Activated CD8-positive, alpha-beta T cell treated with anti-CD3 and anti-CD28 coated beads, Interleukin-2, amount 10 ng/mL, durations not matched to agents 7 days and 5 days (primary cell): ENCODE measurements around the gene MED12L. TPM values are rescaled to one million over a fixed set of nuclear protein-coding genes. Genes with fewer than 3 reads are reported as not detected.

Source experiments
- ATAC-seq: fragments of 150-1000 bp; cut with Tn5 transposase; one replicate; pipeline ENCODE4 v1.10.0; 2021; ENCODE audit warnings: moderate library complexity
- CTCF ChIA-PET: fragments of 350-600 bp; sonication (Branson Sonifier 250); formaldehyde crosslinking; loops from one replicate; lab custom pipeline; 2021; ENCODE audit warnings: antibody characterized with exemption; lab: Charles Lee
- POLR2A ChIA-PET: fragments of 350-600 bp; sonication (Branson Sonifier 250); formaldehyde crosslinking; loops from one replicate; lab custom pipeline; 2021; ENCODE audit warnings: antibody characterized with exemption; lab: Charles Lee
- DNase-seq: peaks from one replicate; pipeline ENCODE4 v3.0.0-alpha.2; 2020
- H3K27ac Mint-ChIP-seq: one replicate; pipeline ENCODE4 v1.8.0; 2021; ENCODE audit warnings: mild to moderate bottlenecking, mixed read lengths
- H3K27me3 Mint-ChIP-seq: one replicate; pipeline ENCODE4 v1.8.0; 2021; ENCODE audit warnings: low read depth, mixed read lengths
- H3K36me3 Mint-ChIP-seq: one replicate; pipeline ENCODE4 v1.8.0; 2021; ENCODE audit warnings: low read depth, mixed read lengths
- H3K4me1 Mint-ChIP-seq: one replicate; pipeline ENCODE4 v1.8.0; 2021; ENCODE audit warnings: low read depth, mixed read lengths
- H3K4me3 Mint-ChIP-seq: one replicate; pipeline ENCODE4 v1.8.0; 2021; ENCODE audit warnings: mild to moderate bottlenecking, mixed read lengths
- H3K9me3 Mint-ChIP-seq: one replicate; pipeline ENCODE4 v1.8.0; 2022; ENCODE audit warnings: mixed read lengths; ENCODE audit not compliant: insufficient read depth
- total RNA-seq, 2 experiments: library from RNA; stranded (reverse); gene quantifications; one replicate each; pipeline ENCODE4 v1.2.3, GENCODE V29; 2021

Gene MED12L
- total RNA-seq, 2 experiments from 2014 or later: 0.76 to 0.79 TPM

DNA sequence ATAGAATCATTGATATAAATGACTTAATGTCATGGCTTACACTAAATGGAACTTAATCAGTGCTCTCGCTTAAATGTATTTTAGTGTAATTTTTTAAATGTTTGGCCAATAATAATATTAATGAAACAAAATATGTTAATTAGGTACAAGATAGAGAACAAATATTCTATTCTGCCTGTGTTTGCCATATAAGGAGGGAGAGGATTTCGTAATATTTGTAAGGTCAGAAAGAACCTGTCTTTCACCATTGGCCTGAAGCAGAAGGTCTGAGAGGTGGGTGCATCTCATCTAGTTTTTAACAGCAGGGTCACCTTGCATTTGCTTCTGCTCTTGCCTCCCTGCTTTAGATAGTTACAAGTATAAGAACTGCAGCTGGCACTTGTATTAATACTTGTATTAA lies 228.7 kb downstream of the MED12L start:
- Mint-ChIP-seq H3K9me3 (no peaks in the 10 kb centered on the region), H3K27ac (no peak overlapping the region), H3K36me3 (no peaks in the 10 kb centered on the region), H3K4me1 (peaks cover 5% of the 10 kb centered on the region), H3K27me3 (no peaks in the 10 kb centered on the region), H3K4me3 (no peak overlapping the region)
- POLR2A ChIA-PET: no interaction called here
- ATAC-seq (no peak), DNase-seq (no peak)
- CTCF ChIA-PET: interaction anchor here (0.6 to 1.0 kb wide), 2 partner anchors 14 to 78 kb away, joined by 4 read pairs; no protein-coding TSS in a partner anchor

DNA sequence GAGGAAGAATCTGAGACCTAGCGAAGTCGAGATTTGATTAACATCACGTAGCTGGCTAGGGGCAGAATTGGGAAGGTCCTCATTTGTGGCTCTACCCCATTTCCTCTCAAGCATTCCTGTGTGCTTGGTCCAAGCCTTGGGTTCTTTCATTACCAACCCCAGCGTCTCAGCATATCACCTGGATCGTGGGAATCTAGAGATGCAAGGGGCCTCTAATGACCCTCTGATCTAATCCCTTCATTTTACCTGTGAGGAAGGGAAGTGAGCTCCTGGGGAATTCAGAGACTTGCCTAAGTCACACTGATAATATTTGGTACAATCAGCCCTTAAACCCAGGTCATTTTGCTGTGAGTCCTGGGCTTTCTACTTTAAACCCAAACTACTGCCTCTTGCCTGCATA lies 229.1 kb downstream of the MED12L start:
- H3K9me3 Mint-ChIP-seq: no peaks in the 10 kb centered on the region

DNA sequence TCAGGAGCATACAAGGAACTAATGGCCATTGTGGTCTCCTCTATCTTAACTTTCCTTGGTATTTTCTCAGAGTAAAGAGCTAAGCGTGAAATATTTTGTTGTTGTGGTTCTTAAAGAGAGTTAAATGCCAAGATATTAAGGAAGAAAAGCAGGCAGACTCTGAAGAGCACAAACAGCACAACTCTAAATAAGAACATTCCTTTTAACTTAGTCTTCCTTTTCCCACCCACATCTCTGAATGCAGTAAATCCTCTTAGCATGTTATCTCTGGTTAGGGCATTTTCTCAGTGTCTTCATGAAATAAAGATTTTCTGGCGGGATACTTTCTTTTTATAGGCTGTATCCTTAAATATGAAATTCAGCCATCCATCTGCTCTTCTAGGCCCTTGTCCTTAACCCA lies 229.7 kb downstream of the MED12L start:
- POLR2A ChIA-PET: no interaction called here

More for the DNA sequence above, 229.1 kb downstream of the MED12L start:
- Mint-ChIP-seq H3K4me3 (no peak overlapping the region), H3K27ac (no peak overlapping the region), H3K4me1 (peaks cover 5% of the 10 kb centered on the region), H3K36me3 (no peaks in the 10 kb centered on the region), H3K27me3 (no peaks in the 10 kb centered on the region)
- ChIA-PET POLR2A (no interaction called here), CTCF (no interaction called here)
- DNase-seq (no peak), ATAC-seq (no peak)

DNA sequence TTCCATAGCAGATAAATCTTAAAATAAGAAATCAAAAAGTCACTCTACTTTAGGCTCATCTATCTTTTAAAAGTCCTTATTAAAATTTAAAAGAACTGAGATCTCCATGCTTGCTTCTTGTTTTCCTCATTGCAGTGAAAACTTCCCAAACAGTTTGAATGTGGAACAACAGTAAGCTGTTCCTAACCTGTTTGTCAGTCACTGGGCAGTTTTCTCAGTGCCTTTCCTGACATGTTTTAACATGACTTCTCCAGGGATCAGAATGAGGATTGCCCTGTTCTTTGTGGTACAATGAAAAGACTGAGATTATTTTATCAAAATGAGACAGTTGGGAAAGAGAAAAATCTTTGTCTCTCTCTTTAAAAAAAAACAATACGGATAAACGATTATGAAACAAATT lies 230.4 kb downstream of the MED12L start:
- H3K27ac Mint-ChIP-seq: no peak overlapping the region
- ATAC-seq (no peak), DNase-seq (no peak)
- no peaks in the 10 kb centered on the region for H3K27me3 Mint-ChIP-seq
- H3K36me3 Mint-ChIP-seq: no peaks in the 10 kb centered on the region
- POLR2A ChIA-PET: no interaction called here
- no peaks in the 10 kb centered on the region for H3K9me3 Mint-ChIP-seq
- H3K4me3 Mint-ChIP-seq: no peak overlapping the region
- CTCF ChIA-PET: interaction anchor here (1.2 to 1.5 kb wide), 3 partner anchors 13 to 148 kb away, joined by 4 to 6 read pairs (median 4); no protein-coding TSS in a partner anchor
- peaks cover 5% of the 10 kb centered on the region for H3K4me1 Mint-ChIP-seq

More for the DNA sequence above, 229.7 kb downstream of the MED12L start:
- Mint-ChIP-seq H3K27me3 (no peaks in the 10 kb centered on the region), H3K4me3 (no peak overlapping the region), H3K27ac (no peak overlapping the region), H3K36me3 (no peaks in the 10 kb centered on the region), H3K9me3 (no peaks in the 10 kb centered on the region), H3K4me1 (peaks cover 5% of the 10 kb centered on the region)
- ATAC-seq (no peak), DNase-seq (no peak)
- CTCF ChIA-PET: no interaction called here

DNA sequence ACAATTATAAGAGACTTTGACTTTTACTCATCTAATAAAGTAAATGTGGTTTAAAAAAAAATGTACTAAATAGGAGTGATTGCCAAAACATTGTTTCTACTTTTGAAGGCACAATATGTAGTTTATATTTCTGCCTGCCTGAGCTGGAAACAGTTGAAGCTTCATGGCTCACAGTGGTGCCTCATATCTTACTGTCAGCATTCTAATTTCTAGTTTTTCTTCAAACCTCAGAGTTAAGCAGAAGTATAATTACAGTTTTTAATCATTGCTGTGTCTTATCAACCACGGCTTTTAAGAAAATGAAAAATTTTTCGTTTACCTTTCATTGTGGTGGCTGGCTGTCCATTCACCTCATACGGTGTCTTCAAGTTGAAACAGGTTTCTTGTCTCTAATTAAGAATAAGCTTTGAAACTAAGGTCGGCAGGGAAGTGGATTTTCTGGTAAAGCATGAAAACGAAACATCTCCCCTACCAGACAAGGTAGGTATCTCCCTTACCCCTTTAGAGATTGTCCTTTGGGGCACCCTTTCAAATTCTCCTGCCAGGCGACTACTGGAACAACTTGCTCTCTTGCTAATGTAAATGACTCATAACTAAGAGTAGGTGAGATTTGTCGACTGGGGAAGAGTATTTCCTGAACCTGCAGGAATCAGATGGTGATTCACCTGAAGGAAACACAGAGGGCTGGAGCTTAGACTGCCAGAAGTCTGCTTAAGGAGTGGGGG lies 231.0 kb downstream of the MED12L start, which contains the start of gene GPR87:
TSS of gene GPR87 (minus strand) at position 554 of the 725 bp plus-strand sequence. CDS start 16,720 bp downstream, outside the sequence.
- peaks cover 5% of the 10 kb centered on the region for H3K4me1 Mint-ChIP-seq

DNA sequence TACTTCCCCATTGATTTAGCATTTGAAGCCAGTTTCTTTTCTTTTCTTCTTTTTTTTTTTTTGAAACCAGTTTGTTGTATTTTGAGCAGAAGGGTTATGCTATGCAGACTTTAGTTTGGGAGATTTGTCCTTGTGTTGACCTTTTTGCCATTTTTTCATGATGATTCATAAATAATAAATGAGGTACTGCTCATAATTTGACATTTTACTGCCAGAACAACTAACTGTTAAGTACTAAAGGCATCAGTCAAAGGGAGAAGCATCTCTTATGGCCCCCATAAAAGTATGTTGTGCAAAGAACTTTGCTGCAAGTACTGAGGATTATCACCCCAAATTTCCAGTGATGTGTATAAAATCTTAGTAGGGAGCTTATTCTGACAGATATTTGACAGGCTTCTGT lies 232.8 kb downstream of the MED12L start:
- Mint-ChIP-seq H3K4me3 (no peak overlapping the region), H3K27ac (no peak overlapping the region), H3K27me3 (no peaks in the 10 kb centered on the region), H3K36me3 (no peaks in the 10 kb centered on the region), H3K9me3 (no peaks in the 10 kb centered on the region), H3K4me1 (peaks cover 5% of the 10 kb centered on the region)
- DNase-seq (no peak), ATAC-seq (no peak)
- CTCF ChIA-PET: interaction anchor here (0.9 to 1.8 kb wide), 2 partner anchors 8 to 9 kb away, joined by 3 to 4 read pairs; no protein-coding TSS in a partner anchor
- POLR2A ChIA-PET: no interaction called here

More for the DNA sequence above, 231.0 kb downstream of the MED12L start, which contains the start of gene GPR87:
- H3K9me3 Mint-ChIP-seq: no peaks in the 10 kb centered on the region
- DNase-seq: no peak
- peak; percentile 23 for ATAC-seq
- POLR2A ChIA-PET: no interaction called here
- H3K27me3 Mint-ChIP-seq: no peaks in the 10 kb centered on the region
- no peaks in the 10 kb centered on the region for H3K36me3 Mint-ChIP-seq
- H3K27ac Mint-ChIP-seq: no peak within 1 kb of the TSS
- CTCF ChIA-PET: interaction anchor here (1.2 to 1.5 kb wide), 3 partner anchors 12 to 148 kb away, joined by 4 to 6 read pairs (median 4); no protein-coding TSS in a partner anchor
- no peak within 1 kb of the TSS for H3K4me3 Mint-ChIP-seq

DNA sequence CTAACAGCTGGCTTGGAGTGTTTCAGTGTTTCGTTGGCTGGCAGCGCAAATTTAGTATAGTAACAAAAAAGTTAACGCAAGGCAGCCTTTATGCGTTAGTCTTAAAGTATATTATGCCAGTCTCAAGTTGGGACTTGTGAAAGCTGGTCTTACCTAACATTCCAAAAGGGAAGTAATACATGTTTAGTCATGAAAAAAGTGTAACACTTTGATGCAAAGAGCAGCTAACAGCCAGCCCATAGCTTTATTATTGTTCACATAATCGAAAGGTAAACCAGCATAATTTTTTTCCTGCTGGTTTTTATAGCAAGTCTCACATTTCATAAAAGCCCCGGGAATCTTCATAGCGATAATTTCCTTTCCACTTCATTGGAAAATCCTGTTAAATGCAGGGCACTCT lies 233.5 kb downstream of the MED12L start:
- ATAC-seq: no peak
- H3K4me1 Mint-ChIP-seq: peaks cover 5% of the 10 kb centered on the region

DNA sequence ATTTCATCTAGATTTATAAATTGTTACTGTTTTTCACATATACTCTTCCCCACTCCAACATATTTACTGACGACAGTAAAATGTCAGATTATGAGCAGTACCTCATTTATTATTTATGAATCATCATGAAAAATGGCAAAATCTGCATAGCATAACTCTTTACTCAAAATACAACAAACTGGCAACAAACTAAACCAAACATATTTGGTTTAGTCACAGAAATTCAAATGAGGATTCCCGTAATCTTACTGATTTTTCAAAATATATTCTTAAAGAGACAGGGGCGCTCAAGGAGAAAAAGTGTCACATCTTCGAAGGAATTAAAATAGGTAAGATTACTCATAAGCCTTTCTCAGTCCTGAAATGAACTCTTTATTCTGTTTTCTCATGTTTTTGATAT lies 234.2 kb downstream of the MED12L start:
- ChIA-PET CTCF (no interaction called here), POLR2A (no interaction called here)
- Mint-ChIP-seq H3K4me3 (no peak overlapping the region), H3K36me3 (no peaks in the 10 kb centered on the region), H3K4me1 (peaks cover 5% of the 10 kb centered on the region), H3K27me3 (no peaks in the 10 kb centered on the region), H3K27ac (no peak overlapping the region), H3K9me3 (no peaks in the 10 kb centered on the region)
- ATAC-seq: no peak
- DNase-seq: no peak

More for the DNA sequence above, 233.5 kb downstream of the MED12L start:
- no peaks in the 10 kb centered on the region for H3K9me3 Mint-ChIP-seq
- POLR2A ChIA-PET: no interaction called here
- no peaks in the 10 kb centered on the region for H3K27me3 Mint-ChIP-seq
- no peak overlapping the region for H3K27ac Mint-ChIP-seq
- H3K36me3 Mint-ChIP-seq: no peaks in the 10 kb centered on the region
- H3K4me3 Mint-ChIP-seq: no peak overlapping the region
- CTCF ChIA-PET: interaction anchor here (0.9 to 1.8 kb wide), 2 partner anchors 9 kb away, joined by 3 to 4 read pairs; no protein-coding TSS in a partner anchor
- DNase-seq: no peak

DNA sequence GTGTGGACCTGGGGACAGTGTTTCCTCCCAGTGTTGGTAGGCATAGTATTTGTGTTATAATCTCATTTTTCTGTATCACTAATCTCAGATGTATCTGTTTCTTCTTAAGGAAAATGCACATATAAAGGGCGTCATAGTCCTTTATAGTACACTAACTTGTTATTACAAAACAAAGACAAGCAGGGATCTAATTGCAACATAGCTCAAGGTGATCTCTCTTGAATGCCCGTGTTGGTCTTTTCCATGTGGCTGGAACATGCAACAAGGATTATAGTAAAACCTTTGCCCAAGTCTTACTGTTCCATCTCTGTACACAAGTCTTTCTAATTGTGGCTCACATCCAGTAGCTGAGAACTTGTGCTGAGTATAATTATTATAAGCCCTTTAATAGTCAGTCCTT lies 234.7 kb downstream of the MED12L start:
- H3K4me3 Mint-ChIP-seq: no peak overlapping the region
- ATAC-seq: no peak

DNA sequence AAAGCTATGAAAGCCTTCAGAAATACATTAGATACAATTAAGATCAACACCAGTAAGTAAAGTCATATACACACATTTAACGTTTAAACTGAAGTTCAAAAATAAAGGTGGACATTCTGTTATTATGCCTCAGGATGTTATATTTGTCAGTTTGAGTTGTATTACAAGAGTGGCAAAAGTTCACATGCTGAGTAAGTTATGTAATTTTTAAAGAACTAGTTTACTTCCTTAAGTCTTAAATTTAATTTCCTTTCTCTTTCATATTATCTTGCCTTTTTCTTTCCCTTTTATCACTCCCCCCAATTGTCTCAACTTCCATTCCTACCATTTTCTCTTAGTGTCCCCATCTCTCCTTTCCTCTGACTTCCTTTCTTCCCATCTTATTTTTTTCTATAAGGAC lies 236.1 kb downstream of the MED12L start:
- POLR2A ChIA-PET: no interaction called here
- Mint-ChIP-seq H3K27ac (no peak overlapping the region), H3K4me1 (peaks cover 3% of the 10 kb centered on the region), H3K9me3 (no peaks in the 10 kb centered on the region), H3K4me3 (no peak overlapping the region), H3K27me3 (no peaks in the 10 kb centered on the region), H3K36me3 (no peaks in the 10 kb centered on the region)
- DNase-seq (no peak), ATAC-seq (no peak)
- CTCF ChIA-PET: interaction anchor here (1.4 kb wide), 1 partner anchor 153 kb away, joined by 5 read pairs; no protein-coding TSS in a partner anchor

More for the DNA sequence above, 234.7 kb downstream of the MED12L start:
- Mint-ChIP-seq H3K27ac (no peak overlapping the region), H3K9me3 (no peaks in the 10 kb centered on the region), H3K4me1 (peaks cover 5% of the 10 kb centered on the region), H3K36me3 (no peaks in the 10 kb centered on the region), H3K27me3 (no peaks in the 10 kb centered on the region)
- POLR2A ChIA-PET: no interaction called here
- DNase-seq: no peak
- CTCF ChIA-PET: interaction anchor here (1.4 kb wide), 1 partner anchor 152 kb away, joined by 5 read pairs; no protein-coding TSS in a partner anchor

DNA sequence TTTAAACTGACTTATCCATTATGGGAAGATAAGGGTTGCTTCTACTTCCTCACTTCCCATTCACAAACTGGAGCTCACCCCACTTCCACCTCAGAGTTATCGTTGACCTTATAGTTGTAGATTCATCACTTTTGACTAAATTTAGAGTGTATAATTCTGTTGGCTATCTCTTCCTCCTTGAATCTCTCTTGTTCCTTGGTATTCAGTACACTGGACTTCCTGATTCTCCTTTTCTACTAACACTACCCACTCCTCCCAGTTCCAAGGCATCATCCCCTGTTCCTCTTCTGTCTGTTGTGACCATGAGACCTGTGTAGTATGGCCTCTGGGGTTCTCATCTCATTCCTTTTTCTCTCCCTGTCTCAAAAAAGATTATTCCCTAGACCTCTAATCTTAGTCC lies 237.0 kb downstream of the MED12L start:
- DNase-seq (no peak), ATAC-seq (no peak)
- Mint-ChIP-seq H3K4me1 (no peaks in the 10 kb centered on the region), H3K36me3 (no peaks in the 10 kb centered on the region), H3K27me3 (no peaks in the 10 kb centered on the region), H3K9me3 (no peaks in the 10 kb centered on the region), H3K27ac (no peak overlapping the region), H3K4me3 (no peak overlapping the region)
- CTCF ChIA-PET: no interaction called here
- POLR2A ChIA-PET: no interaction called here
